Stimulated activated naive CD4-positive, alpha-beta T cell (primary cell): ENCODE data around the gene SPIRE2.
A peak's percentile ranks its signal among the peaks of the same experiment; 100 is the strongest.
"Not testable (repeated sequence)": the region's sequence is repeated elsewhere in the genome, so short reads cannot be mapped to it uniquely, and the experiment has no call there.

Experiments
- DNase-seq, 6 experiments: peaks; one replicate each; lab custom pipeline; 2025; lab: John Stamatoyannopoulos, UW

SPIRE2 gene

GRCh38 chr16:89898201-89898967 lies 70.1 kb downstream of the SPIRE2 start:
- no peak for DNase-seq

- DNase-seq, result no peak
Measured at GRCh38 chr16:89899879-89900481, 71.7 kb downstream of the SPIRE2 start.

DNA sequence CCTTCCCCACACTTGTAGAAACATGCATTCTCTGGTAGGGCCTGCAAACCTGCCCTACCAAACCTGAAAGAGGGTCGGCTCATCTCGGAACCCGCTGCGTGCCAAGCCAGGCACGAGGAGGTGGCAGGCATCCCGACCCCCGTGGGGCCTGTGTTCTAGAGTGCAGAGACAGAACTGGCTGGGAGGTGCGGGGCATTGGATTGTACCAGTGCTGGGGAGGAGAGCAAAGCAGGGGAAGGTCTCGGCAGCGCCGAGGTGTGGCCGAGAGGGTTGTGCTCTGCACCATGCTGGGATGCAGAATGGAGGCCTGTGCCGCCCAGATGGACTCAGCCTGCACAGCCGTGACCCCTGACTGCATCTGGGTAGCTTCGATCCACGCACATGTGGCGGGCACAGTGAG lies 72.6 kb downstream of the SPIRE2 start:
- no peak for DNase-seq

DNA sequence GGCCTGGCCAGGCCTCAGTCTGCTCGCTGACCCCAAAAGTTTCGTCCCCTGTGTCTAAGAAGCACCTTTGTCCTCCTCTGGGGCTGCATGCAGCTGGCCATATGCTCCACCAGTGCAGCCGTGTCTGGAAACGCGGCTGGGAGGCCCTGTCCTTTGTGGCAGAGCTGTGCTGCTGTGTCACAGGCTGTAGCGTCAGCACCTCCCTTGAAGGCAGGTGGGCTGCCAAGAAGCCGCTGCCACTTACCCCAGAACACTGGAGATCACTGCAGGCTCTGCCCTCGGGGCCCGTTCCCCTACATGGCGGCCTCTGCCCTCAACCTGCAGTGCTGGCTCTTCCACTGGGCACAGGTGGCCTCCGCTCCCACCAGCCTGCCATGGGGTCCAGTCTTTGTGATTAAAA lies 74.7 kb downstream of the SPIRE2 start:
- no peak for DNase-seq

DNA sequence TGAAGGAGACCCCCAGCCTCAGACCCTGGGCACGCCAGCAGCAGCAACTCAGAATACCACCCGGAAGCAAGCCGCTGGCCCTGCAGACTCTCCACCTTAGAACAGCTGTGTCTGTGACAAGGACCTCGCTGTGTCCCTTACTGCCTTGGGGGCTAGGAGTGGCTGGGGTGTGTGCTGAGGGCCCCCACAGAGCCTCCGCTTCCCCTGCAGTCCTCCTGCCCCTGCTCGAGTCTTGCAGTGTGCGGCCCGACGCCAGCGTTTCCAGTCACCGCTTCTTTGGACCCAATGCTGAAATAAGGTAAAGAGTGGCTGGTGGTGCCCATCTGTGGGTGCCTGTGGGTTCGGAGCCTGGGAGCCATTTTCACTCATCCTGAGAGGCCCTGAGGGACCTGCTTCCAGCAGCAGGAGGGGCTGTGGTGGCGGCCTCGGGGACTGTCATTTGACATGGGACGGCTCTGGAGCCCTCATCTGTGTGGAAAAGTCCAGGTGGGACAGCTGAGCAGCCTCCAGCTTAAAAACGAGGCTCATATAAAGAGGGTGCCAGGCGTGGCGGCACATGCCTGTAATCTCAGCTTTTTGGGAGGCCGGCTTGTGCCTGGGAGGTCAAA lies 75.7 kb downstream of the SPIRE2 start:
- DNase-seq, result no peak

GRCh38 chr16:89904606-89905510 lies 76.6 kb downstream of the SPIRE2 start:
- no peak for DNase-seq

GRCh38 chr16:89905511-89906139 lies 77.3 kb downstream of the SPIRE2 start:
- no peak for DNase-seq

DNA sequence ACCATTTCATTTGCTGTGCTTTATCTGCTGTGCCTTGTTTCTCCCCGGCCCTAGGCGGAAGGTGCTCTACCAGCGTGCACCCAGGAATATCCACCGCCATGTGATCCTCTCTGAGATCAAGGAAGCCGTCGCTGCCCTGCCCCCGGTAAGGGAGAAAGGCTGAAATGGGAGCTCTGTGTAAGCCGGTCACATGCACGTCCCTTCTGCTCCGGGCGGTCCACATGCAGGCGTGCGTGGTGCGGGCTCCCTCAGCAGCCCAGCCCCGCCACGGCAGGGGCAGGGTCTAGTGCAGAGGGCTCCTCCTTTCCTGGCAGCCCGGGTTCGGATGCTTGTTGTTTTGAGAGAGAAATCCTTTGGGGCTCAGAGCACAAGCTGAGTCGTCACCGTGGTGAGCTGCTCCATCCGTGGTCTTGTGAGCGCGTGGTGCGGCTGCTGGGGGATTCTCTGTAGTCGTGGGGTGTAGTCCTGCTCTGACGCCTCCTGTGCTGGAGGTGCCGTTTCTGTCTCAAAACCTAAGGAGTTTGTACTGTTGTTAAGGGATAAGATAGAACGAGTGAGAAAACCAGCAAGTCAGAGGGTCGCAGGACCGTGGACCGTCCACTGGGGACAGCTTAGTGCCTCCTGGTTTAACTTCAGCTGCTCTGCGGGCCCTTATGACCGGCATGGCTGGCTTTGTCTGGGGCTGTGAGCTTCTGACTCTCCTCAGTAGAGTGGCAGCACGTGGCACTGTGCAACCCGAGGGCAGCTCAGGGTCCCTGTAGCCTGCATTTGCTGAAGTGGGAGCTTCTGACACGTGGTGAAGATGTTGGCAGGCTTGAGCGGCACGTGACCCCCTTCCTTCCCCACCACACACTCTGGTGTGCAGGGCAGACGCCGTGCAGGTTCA lies 78.1 kb downstream of the SPIRE2 start:
- no peak for DNase-seq

DNA sequence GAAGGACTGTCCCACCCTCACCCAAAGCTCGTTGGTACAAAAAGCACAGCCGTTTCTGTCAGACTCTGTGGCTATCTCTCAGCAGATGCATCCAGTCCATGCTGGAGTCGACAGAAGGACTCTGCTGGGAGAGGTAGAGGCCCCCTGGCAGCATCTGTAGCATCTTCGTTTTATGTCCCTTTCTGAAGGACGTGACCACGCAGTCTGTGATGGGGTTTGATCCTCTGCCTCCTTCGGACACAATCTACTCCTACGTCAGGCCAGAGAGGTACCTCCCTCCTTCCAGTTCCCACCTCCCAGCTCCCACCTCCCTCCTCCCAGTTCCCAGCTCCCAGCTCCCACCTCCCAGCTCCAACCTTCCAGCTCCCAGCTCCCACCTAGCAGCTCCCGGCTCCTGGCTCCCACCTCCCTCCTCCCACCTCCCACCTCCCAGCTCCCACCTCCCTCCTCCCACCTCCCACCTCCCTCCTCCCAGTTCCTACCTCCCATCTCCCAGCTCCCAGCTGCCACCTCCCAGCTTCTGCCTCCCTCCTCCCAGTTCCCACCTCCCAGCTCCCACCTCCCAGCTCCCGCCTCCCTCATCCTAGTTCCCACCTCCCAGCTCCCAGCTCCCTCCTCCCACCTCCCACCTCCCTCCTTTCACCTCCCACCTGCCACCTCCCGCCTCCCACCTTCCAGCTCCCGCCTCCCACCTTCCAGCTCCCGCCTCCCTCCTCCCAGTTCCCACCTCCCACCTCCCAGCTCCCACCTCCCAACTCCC lies 79.0 kb downstream of the SPIRE2 start:
- DNase-seq, result no peak

DNA sequence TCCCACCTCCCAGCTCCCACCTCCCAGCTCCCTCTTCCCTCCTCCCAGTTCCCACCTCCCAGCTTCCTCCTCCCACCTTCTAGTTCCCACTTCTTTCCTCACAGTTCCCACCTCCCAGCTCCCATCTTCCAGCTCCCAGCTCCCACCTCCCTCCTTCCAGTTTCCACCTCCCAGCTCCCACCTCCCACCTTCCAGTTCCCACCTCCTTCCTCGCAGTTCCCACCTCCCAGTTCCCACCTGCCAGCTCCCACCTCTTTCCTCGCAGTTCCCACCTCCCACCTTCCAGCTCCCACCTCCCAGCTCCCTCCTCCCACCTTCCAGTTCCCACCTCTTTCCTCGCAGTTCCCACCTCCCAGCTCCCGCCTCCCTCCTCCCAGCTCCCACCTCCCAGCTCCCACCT lies 80.0 kb downstream of the SPIRE2 start:
- no peak for DNase-seq

- peak; percentile 41 to 70 (median 54) for DNase-seq
Measured at GRCh38 chr16:89909777-89910716, 81.8 kb downstream of the SPIRE2 start.

GRCh38 chr16:89910717-89911354 lies 82.6 kb downstream of the SPIRE2 start:
- DNase-seq, result no peak

GRCh38 chr16:89911375-89911774 lies 83.1 kb downstream of the SPIRE2 start:
- no peak for DNase-seq

- no peak for DNase-seq
Measured at GRCh38 chr16:89912143-89912542, 83.9 kb downstream of the SPIRE2 start.

DNA sequence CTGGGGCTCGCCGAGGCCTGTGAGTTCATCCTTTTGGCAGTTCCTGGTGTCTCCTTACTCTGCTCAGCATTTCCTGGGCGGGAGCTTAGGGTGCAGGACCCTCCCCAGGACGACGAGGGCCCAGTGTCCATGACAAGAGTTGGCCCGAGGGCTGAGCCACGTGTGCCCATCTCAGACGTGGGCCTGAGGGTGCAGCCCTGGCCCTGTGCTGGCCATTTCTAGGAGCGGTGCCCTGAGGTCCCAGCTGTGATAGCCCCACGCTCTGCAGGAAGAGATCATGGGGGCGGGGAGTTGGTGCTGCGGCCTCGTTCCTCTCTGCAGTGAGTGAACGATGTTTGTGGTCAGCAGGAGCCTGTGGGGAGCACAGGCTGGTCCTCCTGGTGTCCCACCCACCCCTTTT lies 84.4 kb downstream of the SPIRE2 start:
- no peak for DNase-seq

GRCh38 chr16:89913408-89914387 lies 85.4 kb downstream of the SPIRE2 start:
- DNase-seq, result no peak

DNA sequence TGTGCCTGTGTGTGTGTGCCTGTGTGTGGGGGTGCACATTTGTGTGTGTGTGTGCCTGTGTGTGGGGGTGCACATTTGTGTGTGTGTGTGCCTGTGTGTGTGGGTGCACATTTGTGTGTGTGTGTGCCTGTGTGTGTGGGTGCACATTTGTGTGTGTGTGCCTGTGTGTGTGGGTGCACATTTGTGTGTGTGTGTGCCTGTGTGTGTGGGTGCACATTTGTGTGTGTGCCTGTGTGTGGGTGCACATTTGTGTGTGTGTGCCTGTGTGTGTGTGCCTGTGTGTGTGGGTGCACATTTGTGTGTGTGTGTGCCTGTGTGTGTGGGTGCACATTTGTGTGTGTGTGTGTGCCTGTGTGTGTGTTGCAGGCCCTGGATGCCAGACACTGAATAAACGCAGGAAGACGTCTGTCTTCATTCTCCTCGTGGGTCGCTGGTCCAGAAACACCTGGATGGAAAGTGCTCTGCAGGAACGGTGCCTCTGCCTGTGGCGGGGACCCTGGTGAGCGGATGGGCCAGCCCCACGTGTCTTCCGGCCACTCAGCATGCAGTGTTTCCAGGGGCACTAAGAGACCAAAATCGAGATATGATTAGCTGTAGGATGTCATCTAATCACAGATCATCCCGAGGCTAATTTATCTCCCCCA lies 86.5 kb downstream of the SPIRE2 start:
- DNase-seq, result not testable (repeated sequence)
